ENCODE results near the gene CCDC78.

CCDC78 gene

DNA sequence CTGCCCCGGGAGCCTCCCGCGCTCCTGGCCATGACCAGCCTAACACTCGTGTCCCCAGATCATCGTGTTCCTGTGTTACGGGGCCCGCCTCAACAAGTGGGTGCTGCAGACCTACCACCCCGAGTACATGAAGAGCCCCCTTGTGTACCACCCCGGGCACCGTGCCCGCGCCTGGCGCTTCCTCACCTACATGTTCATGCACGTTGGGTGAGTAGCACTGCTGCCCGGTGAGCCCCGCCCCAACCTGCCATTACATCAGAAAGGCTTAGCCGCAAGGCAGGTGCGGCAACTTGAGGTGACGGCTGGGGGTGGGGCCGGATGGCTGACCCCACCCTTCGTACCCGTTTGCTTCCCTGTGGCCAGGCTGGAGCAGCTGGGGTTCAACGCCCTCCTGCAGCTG lies 49.3 kb downstream of the CCDC78 start:
- no peak for DNase-seq

DNA sequence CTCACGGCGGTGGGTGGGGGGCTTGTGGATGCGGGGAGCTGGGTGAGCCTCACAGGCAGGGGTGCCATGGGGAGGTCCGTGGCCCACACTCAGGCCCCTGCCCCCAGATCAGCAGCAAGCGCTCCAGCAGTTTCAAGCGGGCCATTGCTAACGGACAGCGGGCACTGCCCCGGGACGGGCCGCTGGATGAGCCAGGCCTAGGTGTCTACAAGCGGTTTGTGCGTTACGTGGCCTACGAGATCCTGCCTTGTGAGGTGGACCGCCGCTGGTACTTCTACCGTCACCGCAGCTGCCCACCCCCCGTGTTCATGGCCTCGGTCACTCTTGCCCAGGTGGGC lies 49.7 kb downstream of the CCDC78 start:
- DNase-seq = no peak

DNA sequence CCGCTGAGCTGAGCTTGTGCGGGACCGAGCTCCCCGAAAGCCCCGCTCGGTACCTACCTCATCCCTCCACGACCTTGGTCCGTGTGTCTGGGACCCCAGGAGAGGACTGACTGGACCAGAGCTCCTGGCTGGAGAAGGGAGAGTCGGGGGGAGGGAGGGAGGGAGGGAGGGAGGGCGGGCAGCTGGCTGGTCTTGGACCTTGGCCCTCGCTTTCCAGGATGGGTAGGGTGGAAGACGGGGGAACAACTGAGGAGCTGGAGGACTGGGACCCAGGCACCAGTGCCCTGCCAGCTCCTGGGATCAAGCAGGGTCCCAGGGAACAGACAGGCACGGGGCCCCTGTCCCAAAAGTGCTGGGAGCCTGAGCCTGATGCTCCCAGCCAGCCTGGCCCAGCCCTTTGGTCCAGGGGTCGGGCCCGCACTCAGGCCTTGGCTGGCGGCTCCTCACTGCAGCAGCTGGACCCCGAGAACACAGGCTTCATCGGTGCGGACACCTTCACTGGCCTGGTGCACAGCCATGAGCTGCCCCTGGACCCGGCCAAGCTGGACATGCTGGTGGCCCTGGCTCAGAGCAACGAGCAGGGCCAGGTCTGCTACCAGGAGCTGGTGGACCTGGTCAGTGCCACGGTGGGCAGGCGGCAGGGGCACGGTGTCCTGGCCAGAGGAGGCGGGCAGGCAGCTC lies 50.2 kb downstream of the CCDC78 start:
- DNase-seq = no peak

DNA sequence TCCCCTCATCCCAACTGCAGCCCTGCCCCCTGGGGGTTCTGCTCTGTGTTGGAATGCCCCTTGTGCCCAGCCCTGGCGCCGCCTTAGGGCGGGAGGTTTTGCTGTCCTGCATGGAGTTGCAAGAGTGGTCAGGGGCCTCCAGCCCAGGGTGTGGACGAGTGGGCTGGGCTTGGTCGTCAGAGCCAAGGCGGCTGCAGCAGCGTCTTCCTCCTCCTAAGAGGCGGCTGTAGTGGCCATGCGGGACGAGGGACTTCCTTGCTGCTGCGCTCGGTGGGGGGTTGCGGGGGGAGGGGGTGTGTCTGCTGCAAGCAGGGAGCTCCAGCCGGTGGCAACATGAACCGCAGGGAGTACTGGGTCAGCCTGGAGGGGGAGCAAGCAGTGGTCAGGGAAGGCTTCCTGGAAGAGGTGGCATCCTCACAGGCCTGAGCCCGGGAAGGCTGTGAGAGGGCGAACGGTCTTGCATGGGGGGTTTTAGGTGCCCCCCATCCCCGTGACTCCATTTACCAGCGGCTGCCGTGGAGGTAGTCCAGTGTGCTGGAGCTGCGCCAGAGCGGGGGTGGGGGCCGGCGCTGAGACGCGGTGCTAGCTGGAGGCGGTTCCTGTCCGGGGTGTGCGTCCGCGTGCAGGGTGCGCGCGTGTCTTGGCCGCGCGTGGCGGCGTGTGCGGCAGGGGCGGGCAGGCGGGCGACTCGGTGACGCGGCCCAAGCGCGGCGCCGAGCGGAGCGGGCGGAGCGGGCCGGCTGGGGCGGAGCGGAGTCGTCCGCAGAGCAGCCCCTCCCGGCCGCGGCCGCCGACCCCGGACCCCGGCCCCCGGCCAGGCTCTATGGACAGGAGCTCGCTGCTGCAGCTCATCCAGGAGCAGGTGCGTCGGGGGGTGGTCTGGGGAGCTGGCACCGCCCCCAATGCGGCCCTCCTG lies 51.0 kb downstream of the CCDC78 start, which contains the start of gene RHBDL1:
RHBDL1 (plus strand) TSS at position 704 of the 916 bp plus-strand sequence; CDS start at position 824, 120 bp downstream.
- peak in 1 of 2 donors; percentile 23 for DNase-seq

DNA sequence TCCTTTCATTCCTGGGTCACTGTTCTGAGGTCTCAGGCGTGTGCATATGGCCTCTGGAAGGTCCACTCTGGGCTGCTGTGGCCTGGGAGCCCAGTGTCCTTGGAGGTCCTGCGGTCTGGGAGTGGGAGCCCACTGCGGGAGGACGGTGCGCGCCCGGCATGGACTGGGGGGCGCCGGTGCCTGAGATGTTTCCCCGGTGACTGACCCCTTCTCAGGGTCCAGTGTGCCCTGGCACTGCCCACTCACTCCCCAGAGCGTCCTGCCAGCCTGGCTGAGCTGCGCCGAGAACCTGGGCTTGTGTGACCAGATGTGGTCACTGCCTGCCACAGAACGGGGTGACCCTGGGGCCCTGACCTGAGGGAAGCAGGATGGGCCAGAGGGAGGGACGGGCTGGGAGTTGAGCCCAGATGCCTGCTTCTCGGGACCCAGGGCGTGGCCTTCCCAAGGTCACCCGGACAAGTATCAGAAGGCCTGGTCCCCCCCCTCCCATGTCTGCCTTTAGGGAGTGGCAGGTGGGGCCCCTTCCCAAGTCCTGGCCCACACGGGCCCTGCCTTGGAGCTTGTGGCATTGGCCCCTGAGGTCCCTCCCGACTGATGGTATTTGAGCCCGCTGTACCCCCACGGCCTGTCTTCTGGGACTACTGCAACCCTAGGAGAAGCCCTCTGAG lies 51.9 kb downstream of the CCDC78 start:
- no peak for DNase-seq

DNA sequence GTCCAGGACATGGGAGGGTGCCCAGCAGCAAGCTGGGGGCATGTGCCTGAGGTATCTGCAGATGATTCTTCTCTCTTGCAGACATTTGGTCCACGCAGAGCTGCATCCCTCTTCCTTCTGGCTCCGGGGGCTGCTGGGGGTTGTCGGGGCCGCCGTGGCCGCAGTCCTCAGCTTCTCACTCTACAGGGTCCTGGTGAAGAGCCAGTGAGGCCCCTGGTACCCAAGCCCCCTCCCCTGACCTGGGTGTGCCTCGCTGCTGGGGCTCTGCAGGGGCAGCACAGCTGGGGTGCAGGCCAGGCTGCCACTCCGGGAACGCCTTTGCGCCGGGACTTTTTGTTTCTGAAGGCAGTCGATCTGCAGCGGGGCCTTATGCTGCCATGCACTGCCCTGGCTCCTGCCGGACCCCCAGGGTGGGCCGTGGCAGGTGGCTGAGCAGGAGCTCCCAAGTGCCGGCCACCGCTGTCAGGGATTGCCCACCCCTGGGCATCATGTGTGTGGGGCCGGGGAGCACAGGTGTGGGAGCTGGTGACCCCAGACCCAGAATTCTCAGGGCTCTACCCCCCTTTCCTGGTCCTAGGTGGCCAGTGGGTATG lies 52.7 kb downstream of the CCDC78 start:
- no peak for DNase-seq

DNA sequence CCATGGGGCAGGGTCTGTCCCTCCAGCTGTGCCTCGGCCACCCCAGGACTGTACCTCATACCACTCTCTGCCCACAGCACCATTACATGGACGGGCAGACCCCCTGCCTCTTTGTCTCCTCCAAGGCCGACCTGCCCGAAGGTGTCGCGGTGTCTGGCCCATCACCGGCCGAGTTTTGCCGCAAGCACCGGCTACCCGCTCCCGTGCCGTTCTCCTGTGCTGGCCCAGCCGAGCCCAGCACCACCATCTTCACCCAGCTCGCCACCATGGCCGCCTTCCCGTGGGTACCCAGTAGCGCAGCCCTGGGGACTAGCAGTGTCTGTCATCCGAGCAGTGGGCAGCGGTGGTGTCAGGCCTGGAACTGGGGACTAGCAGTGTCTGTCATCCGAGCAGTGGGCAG lies 53.4 kb downstream of the CCDC78 start:
- DNase-seq = no peak
